Measurements from ENCODE around the gene ZNF205. TPM values are rescaled to one million over a fixed set of nuclear protein-coding genes. Genes with fewer than 3 reads are reported as not detected.

The ZNF205 gene
- total RNA-seq, 1 experiment from 2014 or later = 18.3 TPM

GRCh38 chr16:3148256-3149192 lies 36.1 kb downstream of the ZNF205 start:
- BruUV-seq (replicated peaks) = no TSS peak
- ChIA-PET CTCF (interaction anchor here (0.8 to 0.9 kb wide), 3 partner anchors 8 to 19 kb away, joined by 3 to 7 read pairs (median 4); partner anchors contain the start of gene ZNF213), POLR2A (interaction anchor here (0.5 to 0.9 kb wide), 4 partner anchors 11 to 114 kb away, joined by 3 to 10 read pairs (median 4); partner anchors contain the start of gene ZNF213)
- no peak for TF ChIP-seq CTCF (IDR thresholded peaks at IDR 0.05)
- TF ChIP-seq TCF7L2 (IDR thresholded peaks at IDR 0.05; ENCODE audit: low read depth, low read length) = no peak
- TF ChIP-seq SIN3A (IDR thresholded peaks at IDR 0.05; ENCODE audit: borderline replicate concordance, insufficient read depth, low read depth, low read length) = no peak
- TF ChIP-seq POLR2AphosphoS5 (IDR thresholded peaks at IDR 0.05; ENCODE audit: low read depth, low read length) = no peak
- no peak for TF ChIP-seq REST (IDR thresholded peaks at IDR 0.05; ENCODE audit: insufficient read depth in 1 of 2, low read depth in 2 of 2, low read length in 1 of 2)
- peaks cover 10% of the 10 kb centered on the region; the same call in 1 of the 2 replicates for H3K4me1 ChIP-seq (ENCODE audit: control insufficient read depth, insufficient read depth, low read length)
- peaks cover 2% of the 10 kb centered on the region; the same call in 1 of the 2 replicates for H3K36me3 ChIP-seq (ENCODE audit: control insufficient read depth, insufficient read depth, low read length)
- in situ Hi-C loops (cut with HindIII; ENCODE audit: low pct_unique_long_range_greater_than_20kb, low sequenced_read_pairs) = no loop called here
- no peak for DNase-seq (ENCODE audit: low read depth, low spot score)
- no peak for ATAC-seq
- no peak overlapping the region for H3K4me3 ChIP-seq (ENCODE audit: low read depth in 2 of 2, low read length in 2 of 2)
- H3K9me3 ChIP-seq (ENCODE audit: control insufficient read depth, insufficient read depth, low read depth, low read length) = no peaks in the 10 kb centered on the region
- H3K27me3 ChIP-seq (ENCODE audit: control insufficient read depth, insufficient read depth, low read length) = no peaks in the 10 kb centered on the region
- intact Hi-C loops (cut with micrococcal nuclease; ENCODE audit: unreplicated experiment) = no loop called here
- H3K27ac ChIP-seq (ENCODE audit: low read length) = no peak overlapping the region

- Histone ChIP-seq H3K9me3 (ENCODE audit: control insufficient read depth, insufficient read depth, low read depth, low read length) (no peaks in the 10 kb centered on the region), H3K4me3 (ENCODE audit: low read depth in 2 of 2, low read length in 2 of 2) (peak overlapping the region in 1 of 2 experiments; percentile 88; a peak in 2 of 4 replicates), H3K27me3 (ENCODE audit: control insufficient read depth, insufficient read depth, low read length) (no peaks in the 10 kb centered on the region), H3K27ac (ENCODE audit: low read length) (peak overlapping the region; percentile 88), H3K4me1 (ENCODE audit: control insufficient read depth, insufficient read depth, low read length) (peaks cover 10% of the 10 kb centered on the region; the same call in 1 of the 2 replicates), H3K36me3 (ENCODE audit: control insufficient read depth, insufficient read depth, low read length) (peaks cover 2% of the 10 kb centered on the region; the same call in 1 of the 2 replicates)
- ChIA-PET POLR2A (interaction anchor here (0.6 to 0.9 kb wide), 2 partner anchors 12 to 114 kb away, joined by 3 to 10 read pairs; no protein-coding TSS in a partner anchor), CTCF (interaction anchor here (0.8 to 0.9 kb wide), 2 partner anchors 14 kb away, joined by 3 read pairs; partner anchors contain the start of gene ZNF213)
- ATAC-seq = no peak
- in situ Hi-C loops (cut with HindIII; ENCODE audit: low pct_unique_long_range_greater_than_20kb, low sequenced_read_pairs) (no loop called here), intact Hi-C loops (cut with micrococcal nuclease; ENCODE audit: unreplicated experiment) (no loop called here)
- no TSS peak for BruUV-seq (replicated peaks)
- no peak for DNase-seq (ENCODE audit: low read depth, low spot score)
- TF ChIP-seq TCF7L2 (IDR thresholded peaks at IDR 0.05; ENCODE audit: low read depth, low read length) (no peak), CTCF (IDR thresholded peaks at IDR 0.05) (no peak), SIN3A (IDR thresholded peaks at IDR 0.05; ENCODE audit: borderline replicate concordance, insufficient read depth, low read depth, low read length) (no peak), REST (IDR thresholded peaks at IDR 0.05; ENCODE audit: insufficient read depth in 1 of 2, low read depth in 2 of 2, low read length in 1 of 2) (no peak), POLR2AphosphoS5 (IDR thresholded peaks at IDR 0.05; ENCODE audit: low read depth, low read length) (no peak)
Observed at GRCh38 chr16:3149193-3149530, 36.8 kb downstream of the ZNF205 start.
